ENCODE data around the gene EFNA5.

Gene EFNA5

GRCh38 chr5:107484281-107484680 is 186.5 kb downstream of the EFNA5 start:
- DNase-seq (ENCODE audit: low spot score), result no peak

GRCh38 chr5:107483231-107484024 is 187.3 kb downstream of the EFNA5 start:
- no peak for DNase-seq (ENCODE audit: low spot score)

GRCh38 chr5:107478068-107478641 is 192.6 kb downstream of the EFNA5 start:
- DNase-seq (ENCODE audit: low spot score), result no peak

- DNase-seq (ENCODE audit: low spot score), result no peak
These were observed 193.2 kb downstream of the EFNA5 start for GRCh38 chr5:107477492-107477891.

GRCh38 chr5:107476783-107477182 is 194.0 kb downstream of the EFNA5 start:
- DNase-seq (ENCODE audit: low spot score), result no peak

- no peak for DNase-seq (ENCODE audit: low spot score)
These were observed 195.8 kb downstream of the EFNA5 start for GRCh38 chr5:107474716-107475489.

GRCh38 chr5:107474361-107474715 is 196.4 kb downstream of the EFNA5 start:
- no peak for DNase-seq (ENCODE audit: low spot score)

- DNase-seq (ENCODE audit: low spot score), result no peak
These were observed 198.1 kb downstream of the EFNA5 start for GRCh38 chr5:107472620-107473064.

GRCh38 chr5:107470295-107470582 is 200.5 kb downstream of the EFNA5 start:
- DNase-seq (ENCODE audit: low spot score), result no peak

- DNase-seq (ENCODE audit: low spot score), result peak; percentile 55
These were observed 201.0 kb downstream of the EFNA5 start for GRCh38 chr5:107469485-107470294.

- no peak for DNase-seq (ENCODE audit: low spot score)
These were observed 201.7 kb downstream of the EFNA5 start for GRCh38 chr5:107469064-107469463.

- no peak for DNase-seq (ENCODE audit: low spot score)
These were observed 202.5 kb downstream of the EFNA5 start for GRCh38 chr5:107468276-107468675.

GRCh38 chr5:107467137-107467932 is 203.4 kb downstream of the EFNA5 start:
- no peak for DNase-seq (ENCODE audit: low spot score)

- no peak for DNase-seq (ENCODE audit: low spot score)
These were observed 204.4 kb downstream of the EFNA5 start for GRCh38 chr5:107466233-107466769.

- DNase-seq (ENCODE audit: low spot score), result no peak
These were observed 205.9 kb downstream of the EFNA5 start for GRCh38 chr5:107464876-107465275.

GRCh38 chr5:107464416-107464815 is 206.3 kb downstream of the EFNA5 start:
- DNase-seq (ENCODE audit: low spot score), result no peak

- DNase-seq (ENCODE audit: low spot score), result no peak
These were observed 207.0 kb downstream of the EFNA5 start for GRCh38 chr5:107463731-107464130.

GRCh38 chr5:107461770-107462169 is 209.0 kb downstream of the EFNA5 start:
- no peak for DNase-seq (ENCODE audit: low spot score)

GRCh38 chr5:107460789-107461188 is 209.9 kb downstream of the EFNA5 start:
- no peak for DNase-seq (ENCODE audit: low spot score)

- no peak for DNase-seq (ENCODE audit: low spot score)
These were observed 211.1 kb downstream of the EFNA5 start for GRCh38 chr5:107459605-107460004.

GRCh38 chr5:107458322-107458721 is 212.4 kb downstream of the EFNA5 start:
- DNase-seq (ENCODE audit: low spot score), result no peak
